ENCODE data around the gene DNAH17. TPM values are rescaled to one million over a fixed set of nuclear protein-coding genes. Genes with fewer than 3 reads are reported as not detected.

The DNAH17 gene
- total and polyA plus RNA-seq, 2 of the 13 experiments (the other 11 are each of a cell fraction or from before 2014, with no cell fraction given) = 0.86 to 1.6 TPM

DNA sequence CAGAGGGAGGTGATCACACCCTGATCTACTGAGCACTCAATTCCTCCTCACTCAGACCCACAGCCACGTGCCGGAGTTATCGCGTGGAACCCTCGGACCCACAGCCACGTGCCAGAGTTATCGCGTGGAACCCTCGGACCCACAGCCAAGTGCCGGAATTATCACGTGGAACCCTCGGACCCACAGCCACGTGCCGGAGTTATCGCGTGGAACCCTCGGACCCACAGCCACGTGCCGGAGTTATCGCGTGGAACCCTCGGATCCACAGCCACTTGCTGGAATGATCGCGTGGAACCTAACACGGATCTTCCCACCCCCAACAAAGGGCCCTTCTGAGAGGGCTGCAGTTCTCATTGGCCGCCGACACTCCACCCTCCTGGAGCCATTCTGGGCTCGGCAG is 101.0 kb downstream of the DNAH17 start:
- 91% methylated on average over 26 of the region's 28 CpGs for WGBS (ENCODE audit: low lambda C conversion rate)
- H3K79me2 ChIP-seq (ENCODE audit: insufficient read depth, low read length) = no peaks in the 10 kb centered on the region
- FAIRE-seq = no peak
- H3K36me3 ChIP-seq (replicated peaks in 1 of 2; ENCODE audit: control insufficient read depth in 1 of 2, insufficient read depth in 2 of 2, low read length in 2 of 2) = 0 out of 5 replicates have a peak, but pooled peaks cover 0 to 1% of the 10 kb centered on the region in 2 experiments
- no peak overlapping the region for H3K9ac ChIP-seq (ENCODE audit: insufficient read depth, low read depth, low read length)
- intact Hi-C loops (cut with micrococcal nuclease; ENCODE audit: unreplicated experiment) (no loop called here), in situ Hi-C loops (cut with HindIII; ENCODE audit: extremely low pct_ligation_motif_present, low pct_unique_long_range_greater_than_20kb) (no loop called here)
- no peaks in the 10 kb centered on the region for H3K9me3 ChIP-seq (ENCODE audit: low read length)
- peaks cover 0 to 29% of the 10 kb centered on the region in 2 experiments; a peak in 4 of 5 replicates for H3K27me3 ChIP-seq (ENCODE audit: control insufficient read depth in 1 of 2, insufficient read depth in 2 of 2, low read length in 2 of 2)
- ATAC-seq = no peak
- ChIA-PET POLR2A (no interaction called here), CTCF (ENCODE audit: low intra/inter-chr PET ratio, low total read pairs) (no interaction called here)
- TF ChIP-seq MBD4 (IDR thresholded peaks at IDR 0.05; ENCODE audit: borderline replicate concordance, low read length) = no peak
- TF ChIP-seq, protein P1, sequence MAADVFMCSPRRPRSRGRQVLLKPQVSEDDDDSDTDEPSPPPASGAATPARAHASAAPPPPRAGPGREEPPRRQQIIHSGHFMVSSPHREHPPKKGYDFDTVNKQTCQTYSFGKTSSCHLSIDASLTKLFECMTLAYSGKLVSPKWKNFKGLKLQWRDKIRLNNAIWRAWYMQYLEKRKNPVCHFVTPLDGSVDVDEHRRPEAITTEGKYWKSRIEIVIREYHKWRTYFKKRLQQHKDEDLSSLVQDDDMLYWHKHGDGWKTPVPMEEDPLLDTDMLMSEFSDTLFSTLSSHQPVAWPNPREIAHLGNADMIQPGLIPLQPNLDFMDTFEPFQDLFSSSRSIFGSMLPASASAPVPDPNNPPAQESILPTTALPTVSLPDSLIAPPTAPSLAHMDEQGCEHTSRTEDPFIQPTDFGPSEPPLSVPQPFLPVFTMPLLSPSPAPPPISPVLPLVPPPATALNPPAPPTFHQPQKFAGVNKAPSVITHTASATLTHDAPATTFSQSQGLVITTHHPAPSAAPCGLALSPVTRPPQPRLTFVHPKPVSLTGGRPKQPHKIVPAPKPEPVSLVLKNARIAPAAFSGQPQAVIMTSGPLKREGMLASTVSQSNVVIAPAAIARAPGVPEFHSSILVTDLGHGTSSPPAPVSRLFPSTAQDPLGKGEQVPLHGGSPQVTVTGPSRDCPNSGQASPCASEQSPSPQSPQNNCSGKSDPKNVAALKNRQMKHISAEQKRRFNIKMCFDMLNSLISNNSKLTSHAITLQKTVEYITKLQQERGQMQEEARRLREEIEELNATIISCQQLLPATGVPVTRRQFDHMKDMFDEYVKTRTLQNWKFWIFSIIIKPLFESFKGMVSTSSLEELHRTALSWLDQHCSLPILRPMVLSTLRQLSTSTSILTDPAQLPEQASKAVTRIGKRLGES (CRISPR knock-in tag; IDR thresholded peaks at IDR 0.05; ENCODE audit: borderline replicate concordance) = no peak
- TF ChIP-seq TP53 (CRISPR knock-in tag; conservative IDR thresholded peaks at IDR 0.05) = no peak
- no peak for TF ChIP-seq CENPT (CRISPR knock-in tag; IDR thresholded peaks at IDR 0.05; ENCODE audit: low read depth)
- TF ChIP-seq ZKSCAN8 (CRISPR knock-in tag; IDR thresholded peaks at IDR 0.05; ENCODE audit: borderline replicate concordance) = no peak
- TF ChIP-seq, protein P2, sequence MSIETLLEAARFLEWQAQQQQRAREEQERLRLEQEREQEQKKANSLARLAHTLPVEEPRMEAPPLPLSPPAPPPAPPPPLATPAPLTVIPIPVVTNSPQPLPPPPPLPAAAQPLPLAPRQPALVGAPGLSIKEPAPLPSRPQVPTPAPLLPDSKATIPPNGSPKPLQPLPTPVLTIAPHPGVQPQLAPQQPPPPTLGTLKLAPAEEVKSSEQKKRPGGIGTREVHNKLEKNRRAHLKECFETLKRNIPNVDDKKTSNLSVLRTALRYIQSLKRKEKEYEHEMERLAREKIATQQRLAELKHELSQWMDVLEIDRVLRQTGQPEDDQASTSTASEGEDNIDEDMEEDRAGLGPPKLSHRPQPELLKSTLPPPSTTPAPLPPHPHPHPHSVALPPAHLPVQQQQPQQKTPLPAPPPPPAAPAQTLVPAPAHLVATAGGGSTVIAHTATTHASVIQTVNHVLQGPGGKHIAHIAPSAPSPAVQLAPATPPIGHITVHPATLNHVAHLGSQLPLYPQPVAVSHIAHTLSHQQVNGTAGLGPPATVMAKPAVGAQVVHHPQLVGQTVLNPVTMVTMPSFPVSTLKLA (IDR thresholded peaks at IDR 0.05) = 0 out of 2 replicates have a peak, but pooled peaks have one; percentile 19
- 0 out of 2 replicates have a peak, but pooled peaks have one; percentile 27 for TF ChIP-seq ZNF274 (CRISPR knock-in tag; IDR thresholded peaks at IDR 0.05)
- no peak for TF ChIP-seq POLR2G (IDR thresholded peaks at IDR 0.05; ENCODE audit: low read depth, low read length)
- no peak for TF ChIP-seq ZNF282 (IDR thresholded peaks at IDR 0.05; ENCODE audit: partially characterized antibody)
- TF ChIP-seq EEA1 (CRISPR knock-in tag; IDR thresholded peaks at IDR 0.05; ENCODE audit: borderline replicate concordance) = no peak
- no peak for TF ChIP-seq ZFP1 (CRISPR knock-in tag; IDR thresholded peaks at IDR 0.05)
- TF ChIP-seq, protein P3, sequence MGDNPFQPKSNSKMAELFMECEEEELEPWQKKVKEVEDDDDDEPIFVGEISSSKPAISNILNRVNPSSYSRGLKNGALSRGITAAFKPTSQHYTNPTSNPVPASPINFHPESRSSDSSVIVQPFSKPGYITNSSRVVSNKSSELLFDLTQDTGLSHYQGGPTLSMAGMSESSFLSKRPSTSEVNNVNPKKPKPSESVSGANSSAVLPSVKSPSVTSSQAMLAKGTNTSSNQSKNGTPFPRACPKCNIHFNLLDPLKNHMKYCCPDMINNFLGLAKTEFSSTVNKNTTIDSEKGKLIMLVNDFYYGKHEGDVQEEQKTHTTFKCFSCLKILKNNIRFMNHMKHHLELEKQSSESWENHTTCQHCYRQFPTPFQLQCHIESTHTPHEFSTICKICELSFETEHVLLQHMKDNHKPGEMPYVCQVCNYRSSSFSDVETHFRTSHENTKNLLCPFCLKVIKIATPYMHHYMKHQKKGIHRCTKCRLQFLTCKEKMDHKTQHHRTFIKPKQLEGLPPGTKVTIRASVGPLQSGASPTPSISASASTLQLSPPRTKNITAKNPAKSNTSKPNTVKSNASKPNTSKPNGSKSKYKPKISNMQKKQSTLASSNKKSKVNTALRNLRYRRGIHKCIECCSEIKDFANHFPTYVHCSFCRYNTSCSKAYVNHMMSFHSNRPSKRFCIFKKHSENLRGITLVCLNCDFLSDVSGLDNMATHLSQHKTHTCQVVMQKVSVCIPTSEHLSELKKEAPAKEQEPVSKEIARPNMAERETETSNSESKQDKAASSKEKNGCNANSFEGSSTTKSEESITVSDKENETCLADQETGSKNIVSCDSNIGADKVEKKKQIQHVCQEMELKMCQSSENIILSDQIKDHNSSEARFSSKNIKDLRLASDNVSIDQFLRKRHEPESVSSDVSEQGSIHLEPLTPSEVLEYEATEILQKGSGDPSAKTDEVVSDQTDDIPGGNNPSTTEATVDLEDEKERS (CRISPR knock-in tag; IDR thresholded peaks at IDR 0.05) = no peak
- no peak for TF ChIP-seq SRSF1 (optimal IDR thresholded peaks at IDR 0.05; ENCODE audit: low read depth, low read length)
- no TSS peak for BruUV-seq (replicated peaks)
- peaks cover 9% of the 10 kb centered on the region; the same call in 1 of the 2 replicates for H3K4me1 ChIP-seq (ENCODE audit: insufficient read depth, low read length)
- no peak overlapping the region for H3K4me3 ChIP-seq (replicated peaks in 1 of 3; ENCODE audit: insufficient read depth in 1 of 3, low read depth in 2 of 3, low read length in 3 of 3)
- no peaks in the 10 kb centered on the region for H4K20me1 ChIP-seq (ENCODE audit: insufficient read depth, low read length)
- no peak overlapping the region for H2AFZ ChIP-seq (ENCODE audit: low read length)
- H3K4me2 ChIP-seq (ENCODE audit: low read depth, low read length) = no peak overlapping the region
- DNase-seq (ENCODE audit: low spot score) = no peak
- H3K27ac ChIP-seq (ENCODE audit: extremely low read length, insufficient read depth, low read length) = no peak overlapping the region

Measured in HepG2 (cell line).